Measurements from ENCODE around the gene EPHB2.

EPHB2 gene

GRCh38 chr1:22861764-22862440 lies 151.3 kb downstream of the EPHB2 start:
- Mint-ChIP-seq H3K9me3 (no peaks in the 10 kb centered on the region), H3K27ac (no peak overlapping the region)

DNA sequence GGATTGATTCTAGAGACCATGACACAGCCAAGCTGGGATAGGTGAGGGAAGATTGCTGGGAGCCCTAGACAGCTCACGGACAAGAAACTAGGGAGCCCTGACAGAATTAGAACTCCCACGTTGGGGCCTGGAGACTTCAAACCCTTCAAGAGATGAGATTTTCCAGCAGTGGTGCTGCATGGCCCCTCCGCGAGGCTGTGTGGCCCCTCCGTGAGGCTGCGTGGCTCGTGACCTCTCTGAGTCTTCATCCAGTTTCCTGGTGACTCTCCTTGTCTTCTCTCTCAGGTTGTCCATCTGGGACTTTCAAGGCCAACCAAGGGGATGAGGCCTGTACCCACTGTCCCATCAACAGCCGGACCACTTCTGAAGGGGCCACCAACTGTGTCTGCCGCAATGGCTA lies 152.1 kb downstream of the EPHB2 start:
- TF ChIP-seq CTCF (IDR thresholded peaks at IDR 0.05), result no peak
- Mint-ChIP-seq H3K27me3 (ENCODE audit: low read depth, poor library complexity) (peaks cover 29% of the 10 kb centered on the region), H3K36me3 (ENCODE audit: low read depth) (peaks cover 31% of the 10 kb centered on the region), H3K4me3 (no peak overlapping the region), H3K9me3 (peaks cover 2% of the 10 kb centered on the region), H3K4me1 (no peaks in the 10 kb centered on the region), H3K27ac (no peak overlapping the region)
- no peak for DNase-seq

More at GRCh38 chr1:22861764-22862440, 151.3 kb downstream of the EPHB2 start:
- Mint-ChIP-seq H3K4me3 (no peak overlapping the region), H3K36me3 (ENCODE audit: low read depth) (peaks cover 22% of the 10 kb centered on the region), H3K27me3 (ENCODE audit: low read depth, poor library complexity) (peaks cover 25% of the 10 kb centered on the region), H3K4me1 (no peaks in the 10 kb centered on the region)
- peak; percentile 63 for DNase-seq
- peak; percentile 94 for TF ChIP-seq CTCF (IDR thresholded peaks at IDR 0.05)

DNA sequence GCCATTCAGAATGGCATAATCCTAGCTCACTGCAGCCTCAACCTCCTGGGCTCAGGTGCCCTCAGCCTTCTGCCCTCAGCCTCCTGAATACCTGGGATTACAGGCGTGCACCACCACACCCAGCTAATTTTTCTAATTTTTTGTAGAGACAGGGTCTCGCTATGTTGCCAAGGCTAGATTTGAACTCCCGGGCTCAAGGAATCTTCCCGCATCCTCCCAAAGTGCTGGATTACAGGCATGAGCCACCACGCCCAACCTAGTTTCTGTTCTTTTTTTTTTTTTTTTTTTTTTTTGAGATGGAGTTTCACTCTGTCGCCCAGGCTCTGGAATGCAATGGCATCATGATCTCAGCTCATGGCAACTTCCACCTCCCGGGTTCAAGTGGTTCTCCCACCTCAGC lies 153.1 kb downstream of the EPHB2 start:
- TF ChIP-seq CTCF (IDR thresholded peaks at IDR 0.05), result no peak
- no peaks in the 10 kb centered on the region for H3K4me1 Mint-ChIP-seq
- H3K36me3 Mint-ChIP-seq (ENCODE audit: low read depth), result peaks cover 35% of the 10 kb centered on the region
- peaks cover 36% of the 10 kb centered on the region for H3K27me3 Mint-ChIP-seq (ENCODE audit: low read depth, poor library complexity)
- no peak for DNase-seq
- H3K9me3 Mint-ChIP-seq, result peaks cover 6% of the 10 kb centered on the region
- no peak overlapping the region for H3K27ac Mint-ChIP-seq
- no peak overlapping the region for H3K4me3 Mint-ChIP-seq

- peaks cover 35% of the 10 kb centered on the region for H3K36me3 Mint-ChIP-seq (ENCODE audit: low read depth)
- DNase-seq, result no peak
- peaks cover 6% of the 10 kb centered on the region for H3K9me3 Mint-ChIP-seq
- peaks cover 8% of the 10 kb centered on the region for H3K4me1 Mint-ChIP-seq
- no peak overlapping the region for H3K27ac Mint-ChIP-seq
- no peak for TF ChIP-seq CTCF (IDR thresholded peaks at IDR 0.05)
- H3K4me3 Mint-ChIP-seq, result no peak overlapping the region
- peaks cover 31% of the 10 kb centered on the region for H3K27me3 Mint-ChIP-seq (ENCODE audit: low read depth, poor library complexity)
Observed at GRCh38 chr1:22864886-22865285, 154.2 kb downstream of the EPHB2 start.

GRCh38 chr1:22865736-22866135 lies 155.1 kb downstream of the EPHB2 start:
- H3K27me3 Mint-ChIP-seq (ENCODE audit: low read depth, poor library complexity), result peaks cover 28% of the 10 kb centered on the region
- peaks cover 16% of the 10 kb centered on the region for H3K4me1 Mint-ChIP-seq
- no peak for DNase-seq
- TF ChIP-seq CTCF (IDR thresholded peaks at IDR 0.05), result no peak
- H3K4me3 Mint-ChIP-seq, result no peak overlapping the region
- no peak overlapping the region for H3K27ac Mint-ChIP-seq
- peaks cover 35% of the 10 kb centered on the region for H3K36me3 Mint-ChIP-seq (ENCODE audit: low read depth)
- peaks cover 6% of the 10 kb centered on the region for H3K9me3 Mint-ChIP-seq

- Mint-ChIP-seq H3K4me1 (peaks cover 24% of the 10 kb centered on the region), H3K4me3 (no peak overlapping the region), H3K9me3 (peaks cover 6% of the 10 kb centered on the region), H3K27ac (no peak overlapping the region), H3K36me3 (ENCODE audit: low read depth) (peaks cover 35% of the 10 kb centered on the region), H3K27me3 (ENCODE audit: low read depth, poor library complexity) (peaks cover 28% of the 10 kb centered on the region)
- no peak for DNase-seq
- TF ChIP-seq CTCF (IDR thresholded peaks at IDR 0.05), result no peak
Observed at GRCh38 chr1:22866868-22867267, 156.2 kb downstream of the EPHB2 start.

All from nephron progenitor cell (in vitro differentiated cells).